GM19193 (cell line): Measurements from ENCODE around the gene ADGRB2.

Source experiments
- POLR2A ChIP-seq: IDR thresholded peaks from 4 replicates; pipeline ENCODE4 v1.6.1; 2011; ENCODE audit not compliant: insufficient read depth, insufficient read length; ENCODE audit errors: extremely low read depth

ADGRB2 gene

GRCh38 chr1:31764312-31765040 is at the start of gene ADGRB2:
ADGRB2 (minus strand) TSS chr1:31764340; CDS start chr1:31757221, 7,119 bp downstream.
- TF ChIP-seq POLR2A = no peak

GRCh38 chr1:31812158-31812829 is 48.2 kb upstream of the ADGRB2 start:
- no peak for TF ChIP-seq POLR2A

DNA sequence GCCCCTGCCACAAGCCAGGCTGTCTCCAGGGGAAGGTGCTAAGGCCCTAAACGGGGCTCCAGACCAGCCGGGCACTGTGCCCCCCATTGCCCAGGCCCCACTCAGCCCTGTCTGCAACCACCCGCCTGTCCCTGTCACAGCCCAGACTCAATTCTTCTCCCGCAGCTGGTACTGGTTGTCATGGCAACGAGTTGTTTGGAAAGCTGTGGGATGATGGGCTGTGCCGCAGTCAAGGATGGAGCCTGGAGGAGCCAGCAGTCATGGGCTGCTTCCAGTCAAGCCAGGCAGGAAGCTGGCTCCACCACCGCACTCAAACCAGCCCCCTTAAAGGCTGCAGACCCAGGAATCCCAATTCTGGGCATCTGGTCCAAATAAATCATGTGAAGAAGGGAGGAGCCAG is 47.5 kb upstream of the ADGRB2 start:
- TF ChIP-seq POLR2A = no peak

- no peak for TF ChIP-seq POLR2A
These were observed 45.6 kb upstream of the ADGRB2 start for GRCh38 chr1:31809698-31810097.

DNA sequence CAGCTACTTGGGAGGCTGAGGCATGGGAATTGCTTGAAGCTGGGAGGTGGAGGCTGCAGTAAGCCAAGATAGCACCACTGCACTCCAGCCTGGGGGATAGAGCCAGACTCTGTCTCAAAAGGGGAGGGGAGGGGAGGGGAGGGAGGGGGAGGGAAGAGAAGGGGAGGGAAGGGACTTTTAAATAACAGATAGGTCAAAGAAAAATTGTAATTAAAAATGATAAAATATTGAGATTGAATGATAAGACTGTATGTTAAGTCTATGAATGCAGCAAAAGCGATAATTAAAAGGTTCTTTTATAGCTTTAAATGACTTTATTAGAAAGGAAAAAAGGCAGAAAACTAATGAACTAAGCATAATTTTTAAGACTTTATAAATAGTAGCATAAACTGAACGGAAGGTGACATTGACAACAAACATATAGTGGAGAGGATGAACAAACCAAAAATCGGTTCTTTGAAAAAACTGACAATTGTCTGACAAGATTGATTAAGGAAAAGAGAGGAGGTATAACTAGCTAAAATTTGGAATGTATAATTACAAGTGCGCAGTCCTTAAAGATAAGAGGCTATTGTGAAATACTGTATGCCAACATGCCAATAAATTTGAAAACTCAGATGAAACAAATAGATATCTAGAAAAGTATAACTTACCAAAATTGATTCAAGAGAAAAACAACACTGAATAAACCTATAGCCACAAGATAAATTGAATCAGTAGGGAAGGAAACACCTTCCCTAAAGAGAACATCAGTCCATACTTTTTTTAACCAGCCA is 43.3 kb upstream of the ADGRB2 start:
- no peak for TF ChIP-seq POLR2A

GRCh38 chr1:31805318-31805717 is 41.2 kb upstream of the ADGRB2 start:
- no peak for TF ChIP-seq POLR2A

DNA sequence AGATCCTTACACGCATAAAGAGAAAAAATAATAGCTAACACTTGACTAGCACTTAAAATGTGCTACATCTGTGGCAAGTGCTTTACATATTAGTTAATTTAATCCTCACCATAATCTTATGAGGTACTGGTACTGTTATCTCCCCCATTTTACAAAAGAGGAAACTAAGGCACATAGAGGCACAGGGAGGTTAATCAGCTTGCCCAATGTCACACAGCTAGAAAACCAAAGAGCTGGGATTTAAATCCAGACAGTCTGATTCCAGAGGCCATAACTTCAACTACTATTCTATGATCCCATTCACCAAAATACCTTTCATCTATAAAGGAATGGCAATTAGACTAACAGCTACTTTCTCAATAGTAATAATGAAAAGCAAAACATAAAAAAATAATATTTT is 40.0 kb upstream of the ADGRB2 start:
- no peak for TF ChIP-seq POLR2A

- TF ChIP-seq POLR2A = no peak
These were observed 39.5 kb upstream of the ADGRB2 start for GRCh38 chr1:31803610-31804009.

- TF ChIP-seq POLR2A = no peak
These were observed 38.3 kb upstream of the ADGRB2 start for GRCh38 chr1:31802190-31803150.

GRCh38 chr1:31801458-31801857 is 37.3 kb upstream of the ADGRB2 start:
- no peak for TF ChIP-seq POLR2A

DNA sequence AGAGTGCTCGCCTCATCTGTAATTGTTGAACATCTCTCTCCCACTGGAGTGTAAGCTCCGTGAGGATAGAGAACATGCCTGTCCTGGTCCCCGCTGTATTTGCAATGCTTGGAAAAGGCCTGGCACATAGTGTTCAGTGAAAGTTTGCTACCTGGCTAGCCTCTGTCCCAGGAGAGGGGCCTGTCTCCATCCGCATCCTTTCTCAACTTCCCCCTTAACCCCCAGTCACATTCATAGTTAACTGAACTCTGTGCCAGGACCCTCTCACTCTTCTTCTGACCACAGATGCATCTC is 36.5 kb upstream of the ADGRB2 start:
- TF ChIP-seq POLR2A = no peak

DNA sequence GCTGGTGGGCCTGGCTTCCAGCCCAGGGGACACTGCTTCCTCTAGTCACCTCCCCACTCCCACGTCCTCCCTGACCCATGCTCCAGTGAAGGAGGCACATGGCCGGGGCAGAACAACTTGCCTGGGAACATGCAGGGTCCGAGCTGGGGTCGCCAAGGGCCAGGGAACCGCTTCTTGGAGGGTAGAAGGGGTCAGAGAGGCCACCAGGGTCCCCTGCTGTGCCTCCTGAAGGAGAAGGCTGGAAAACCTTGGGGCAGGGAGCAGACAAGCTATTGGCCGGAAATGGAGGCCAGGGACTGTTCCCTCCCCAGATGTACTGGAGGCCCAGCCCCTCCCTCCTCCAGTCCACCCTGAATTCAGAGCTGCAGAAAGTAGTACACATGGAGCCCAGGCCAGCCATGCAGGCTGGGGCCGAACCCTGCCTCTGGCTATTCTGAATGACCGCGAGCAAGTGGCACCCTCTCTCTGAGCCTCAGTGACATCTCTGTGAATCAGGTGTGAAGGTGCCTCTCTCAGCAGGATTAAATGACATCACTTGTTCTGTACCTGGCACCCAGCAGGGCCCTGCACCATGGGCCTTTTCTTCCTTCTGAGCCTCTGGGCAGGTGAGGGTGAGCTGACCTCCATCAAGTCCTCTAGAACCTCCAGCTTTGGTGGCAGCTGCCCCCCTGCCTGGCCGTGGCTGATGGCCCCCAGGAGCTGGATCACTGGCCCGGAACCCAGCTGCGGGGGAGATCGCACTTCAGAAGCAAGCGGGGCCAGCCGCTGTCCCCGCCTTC is 35.9 kb upstream of the ADGRB2 start:
- no peak for TF ChIP-seq POLR2A

GRCh38 chr1:31799196-31799894 is 35.2 kb upstream of the ADGRB2 start:
- TF ChIP-seq POLR2A = no peak
